ENCODE data around the gene RNF114.
A peak's percentile ranks its signal among the peaks of the same experiment; 100 is the strongest.

The RNF114 gene

DNA sequence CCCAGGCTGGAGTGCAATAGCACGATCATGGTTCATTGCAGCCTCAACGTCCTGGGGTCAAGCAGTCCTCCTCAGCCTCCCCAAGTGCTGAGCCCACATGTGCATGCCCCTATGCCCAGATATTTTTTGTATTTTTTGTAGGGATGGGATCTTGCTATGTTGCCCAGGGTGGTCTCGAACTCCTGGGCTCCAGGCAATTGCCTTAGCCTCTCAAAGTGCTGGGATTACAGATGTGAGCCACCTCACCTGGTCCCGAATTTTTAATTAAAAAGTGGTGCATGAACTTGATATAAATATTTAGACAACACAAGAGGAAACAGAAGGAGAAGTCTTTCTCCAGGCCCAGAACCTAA is 7.1 kb upstream of the RNF114 start:
- H3K4me3 ChIP-seq (ENCODE audit: control insufficient read depth, low read depth, low read length): no peak overlapping the region
- DNase-seq (ENCODE audit: low read depth): no peak
- TF ChIP-seq, protein P1, sequence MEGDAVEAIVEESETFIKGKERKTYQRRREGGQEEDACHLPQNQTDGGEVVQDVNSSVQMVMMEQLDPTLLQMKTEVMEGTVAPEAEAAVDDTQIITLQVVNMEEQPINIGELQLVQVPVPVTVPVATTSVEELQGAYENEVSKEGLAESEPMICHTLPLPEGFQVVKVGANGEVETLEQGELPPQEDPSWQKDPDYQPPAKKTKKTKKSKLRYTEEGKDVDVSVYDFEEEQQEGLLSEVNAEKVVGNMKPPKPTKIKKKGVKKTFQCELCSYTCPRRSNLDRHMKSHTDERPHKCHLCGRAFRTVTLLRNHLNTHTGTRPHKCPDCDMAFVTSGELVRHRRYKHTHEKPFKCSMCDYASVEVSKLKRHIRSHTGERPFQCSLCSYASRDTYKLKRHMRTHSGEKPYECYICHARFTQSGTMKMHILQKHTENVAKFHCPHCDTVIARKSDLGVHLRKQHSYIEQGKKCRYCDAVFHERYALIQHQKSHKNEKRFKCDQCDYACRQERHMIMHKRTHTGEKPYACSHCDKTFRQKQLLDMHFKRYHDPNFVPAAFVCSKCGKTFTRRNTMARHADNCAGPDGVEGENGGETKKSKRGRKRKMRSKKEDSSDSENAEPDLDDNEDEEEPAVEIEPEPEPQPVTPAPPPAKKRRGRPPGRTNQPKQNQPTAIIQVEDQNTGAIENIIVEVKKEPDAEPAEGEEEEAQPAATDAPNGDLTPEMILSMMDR (conservative IDR thresholded peaks at IDR 0.05; ENCODE audit: control insufficient read depth, insufficient read depth, low read depth, low read length): no peak

DNA sequence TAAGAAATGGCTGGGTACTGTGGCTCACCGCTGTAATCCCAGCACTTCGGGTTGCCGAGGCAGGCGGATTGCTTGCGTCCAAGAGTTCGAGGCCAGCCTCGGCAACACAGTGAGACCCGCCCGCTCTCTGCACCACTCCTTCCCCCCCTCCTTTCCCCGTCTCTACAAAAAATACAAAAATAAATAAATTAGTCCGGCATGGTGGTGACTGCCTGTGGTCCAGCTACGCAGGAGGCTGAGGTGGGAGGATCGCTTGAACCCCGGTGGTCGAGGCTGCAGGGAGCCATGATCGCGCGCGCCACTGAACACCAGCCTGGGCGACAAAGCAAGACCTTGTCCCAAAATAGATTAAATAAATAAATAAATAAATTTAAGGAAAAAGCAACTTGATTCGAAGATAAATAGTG is 448 bp upstream of the RNF114 start:
- no peak for DNase-seq (ENCODE audit: low read depth)
- TF ChIP-seq, protein P1 (conservative IDR thresholded peaks at IDR 0.05; ENCODE audit: control insufficient read depth, insufficient read depth, low read depth, low read length): no peak
- H3K4me3 ChIP-seq (ENCODE audit: control insufficient read depth, low read depth, low read length): peak overlapping the region; percentile 60

GRCh38 chr20:49937027-49937929 is 1.1 kb downstream of the RNF114 start:
- H3K4me3 ChIP-seq (ENCODE audit: control insufficient read depth, low read depth, low read length): peak overlapping the region; percentile 77
- no peak for DNase-seq (ENCODE audit: low read depth)
- TF ChIP-seq, protein P1 (conservative IDR thresholded peaks at IDR 0.05; ENCODE audit: control insufficient read depth, insufficient read depth, low read depth, low read length): no peak

- TF ChIP-seq, protein P1 (conservative IDR thresholded peaks at IDR 0.05; ENCODE audit: control insufficient read depth, insufficient read depth, low read depth, low read length): no peak
- peak overlapping the region; percentile 77 for H3K4me3 ChIP-seq (ENCODE audit: control insufficient read depth, low read depth, low read length)
- DNase-seq (ENCODE audit: low read depth): peak; percentile 79
Observed at GRCh38 chr20:49938173-49939163, 2.3 kb downstream of the RNF114 start.

- no peak for DNase-seq (ENCODE audit: low read depth)
- no peak overlapping the region for H3K4me3 ChIP-seq (ENCODE audit: control insufficient read depth, low read depth, low read length)
- TF ChIP-seq, protein P1 (conservative IDR thresholded peaks at IDR 0.05; ENCODE audit: control insufficient read depth, insufficient read depth, low read depth, low read length): no peak
Observed at GRCh38 chr20:49941456-49941855, 5.3 kb downstream of the RNF114 start.

- TF ChIP-seq, protein P1 (conservative IDR thresholded peaks at IDR 0.05; ENCODE audit: control insufficient read depth, insufficient read depth, low read depth, low read length): no peak
- DNase-seq (ENCODE audit: low read depth): no peak
Observed at GRCh38 chr20:49942303-49942702, 6.1 kb downstream of the RNF114 start.

More at GRCh38 chr20:49942303-49942702, 6.1 kb downstream of the RNF114 start:
- H3K4me3 ChIP-seq (ENCODE audit: control insufficient read depth, low read depth, low read length): no peak overlapping the region
